Natural killer cell (primary cell): Measurements from ENCODE around the gene EXOC6B. TPM values are rescaled to one million over a fixed set of nuclear protein-coding genes. Genes with fewer than 3 reads are reported as not detected.

Source experiments
- ATAC-seq, 3 donors: fragments of 150-1000 bp in 2 of 3; fragments of 200-7000 bp in 1 of 3; cut with Tn5 transposase; 1 replicate in 1 of 3; 2 replicates in 2 of 3; pipeline ENCODE4 v1.10.0; 2021; ENCODE audit warnings: mild to moderate bottlenecking in 2 of 3, moderate library complexity in 2 of 3
- DNase-seq, 2 donors: peaks; one replicate each; pipeline versions ENCODE4 v3.0.0 to v3.0.0-alpha.2; 2013 to 2021; ENCODE audit warnings: mixed read lengths in 1 of 2
- H3K27ac ChIP-seq: one replicate; pipeline ENCODE4 v1.5.1; 2013; ENCODE audit warnings: mild to moderate bottlenecking, low read length
- H3K27me3 ChIP-seq: one replicate; pipeline ENCODE4 v1.6.1; 2013; ENCODE audit warnings: low read length; ENCODE audit not compliant: control insufficient read depth, insufficient read depth
- H3K36me3 ChIP-seq: one replicate; pipeline ENCODE4 v1.6.1; 2013; ENCODE audit warnings: low read length; ENCODE audit not compliant: control insufficient read depth, insufficient read depth
- H3K4me1 ChIP-seq: one replicate; pipeline ENCODE4 v1.6.1; 2013; ENCODE audit warnings: low read length; ENCODE audit not compliant: control insufficient read depth, insufficient read depth
- H3K4me3 ChIP-seq: one replicate; pipeline ENCODE4 v1.5.1; 2013; ENCODE audit warnings: low read length
- H3K9me3 ChIP-seq: one replicate; pipeline ENCODE4 v1.6.1; 2013; ENCODE audit warnings: low read length; ENCODE audit not compliant: control insufficient read depth, insufficient read depth
- H3K27ac Mint-ChIP-seq, 2 donors: one replicate each; pipeline ENCODE4 v1.8.0; 2022; ENCODE audit warnings: mild to moderate bottlenecking in 2 of 2, mixed read lengths in 2 of 2, moderate library complexity in 1 of 2
- H3K27me3 Mint-ChIP-seq, 2 donors: one replicate each; pipeline ENCODE4 v1.8.0; 2022; ENCODE audit warnings: low read depth in 2 of 2, mixed read lengths in 2 of 2
- H3K36me3 Mint-ChIP-seq: one replicate; pipeline ENCODE4 v1.8.0; 2022; ENCODE audit warnings: mixed read lengths
- H3K4me1 Mint-ChIP-seq, 2 donors: one replicate each; pipeline ENCODE4 v1.8.0; 2022; ENCODE audit warnings: mixed read lengths in 2 of 2
- H3K4me3 Mint-ChIP-seq: one replicate; pipeline ENCODE4 v1.8.0; 2022; ENCODE audit warnings: mild to moderate bottlenecking, moderate library complexity, mixed read lengths
- H3K9me3 Mint-ChIP-seq, 2 donors: one replicate each; pipeline ENCODE4 v1.8.0; 2022; ENCODE audit warnings: mixed read lengths in 2 of 2
- CTCF ChIP-seq: fragments of 200-600 bp; IDR thresholded peaks from one replicate; pipeline ENCODE4 v1.8.0; 2022; ENCODE audit warnings: antibody characterized with exemption
- WGBS: methylation state at CpG from one replicate; pipeline ENCODE4 v1.1.7; 2013; ENCODE audit warnings: missing lambda C conversion rate; ENCODE audit not compliant: insufficient coverage; 5-methylcytosine and 5-hydroxymethylcytosine counted together
- intact Hi-C: fragments of 100-400 bp; cut with micrococcal nuclease; formaldehyde crosslinking; loops from one replicate; pipeline ENCODE4 v1.14.2; 2022
- total RNA-seq, 4 donors: library from RNA; stranded (reverse); fragments of 120-200 nt in 1 of 4; gene quantifications; one replicate each; pipeline versions ENCODE4 v1.2.3 to v1.2.4, GENCODE V29; 2013 to 2022

EXOC6B gene
- total RNA-seq, 3 donors from 2014 or later (not counting 1 experiment from before 2014, with no cell fraction given) = 16.6 to 17.2 (median 17.1) TPM

- no peaks in the 10 kb centered on the region for H3K36me3 ChIP-seq
- intact Hi-C loops = no loop called here
- Mint-ChIP-seq H3K36me3 (no peaks in the 10 kb centered on the region), H3K4me3 (no peak overlapping the region), H3K27ac (no peak overlapping the region), H3K27me3 (no peaks in the 10 kb centered on the region), H3K4me1 (peaks cover 0 to 4% of the 10 kb centered on the region in 2 donors), H3K9me3 (no peaks in the 10 kb centered on the region)
- no peaks in the 10 kb centered on the region for H3K9me3 ChIP-seq
- H3K27ac ChIP-seq = no peak overlapping the region
- no peak for ATAC-seq
- WGBS = 100% methylated on average over 1 of the region's 1 CpG
- H3K4me1 ChIP-seq = no peaks in the 10 kb centered on the region
- no peak for TF ChIP-seq CTCF
- no peak overlapping the region for H3K4me3 ChIP-seq
- no peak for DNase-seq
- H3K27me3 ChIP-seq = no peaks in the 10 kb centered on the region
Measured at GRCh38 chr2:72788756-72789155, 37.1 kb downstream of the EXOC6B start.

DNA sequence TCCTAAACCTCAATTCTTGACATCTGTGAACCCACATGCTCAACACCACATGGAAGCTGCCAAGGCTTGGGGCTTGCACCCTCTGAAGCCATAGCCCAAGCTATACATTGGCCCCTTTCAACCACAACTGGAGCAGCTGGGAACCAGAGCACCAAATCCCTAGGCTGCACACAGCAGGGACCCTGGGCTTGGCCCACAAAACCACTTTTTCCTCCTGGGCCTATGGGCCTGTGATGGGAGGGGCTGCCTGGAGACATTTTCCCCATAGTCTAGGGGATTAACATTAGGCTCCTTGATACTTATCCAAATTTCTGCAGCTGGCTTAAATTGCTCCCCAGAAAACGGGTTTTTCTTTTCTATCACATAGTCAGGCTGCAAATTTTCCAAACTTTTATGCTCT, 40.3 kb downstream of the EXOC6B start:
- intact Hi-C loops = no loop called here
- Mint-ChIP-seq H3K27ac (no peak overlapping the region), H3K36me3 (no peaks in the 10 kb centered on the region), H3K4me1 (no peaks in the 10 kb centered on the region), H3K27me3 (no peaks in the 10 kb centered on the region), H3K4me3 (no peak overlapping the region), H3K9me3 (no peaks in the 10 kb centered on the region)
- H3K27ac ChIP-seq = no peak overlapping the region
- no peaks in the 10 kb centered on the region for H3K9me3 ChIP-seq
- no peaks in the 10 kb centered on the region for H3K27me3 ChIP-seq
- no peak overlapping the region for H3K4me3 ChIP-seq
- WGBS = 75% methylated on average over 1 of the region's 1 CpG
- ATAC-seq (no peak), DNase-seq (no peak)
- no peaks in the 10 kb centered on the region for H3K4me1 ChIP-seq
- H3K36me3 ChIP-seq = no peaks in the 10 kb centered on the region
- no peak for TF ChIP-seq CTCF

- no peak for DNase-seq
- Mint-ChIP-seq H3K4me1 (no peaks in the 10 kb centered on the region), H3K27me3 (no peaks in the 10 kb centered on the region), H3K36me3 (no peaks in the 10 kb centered on the region), H3K4me3 (no peak overlapping the region), H3K27ac (no peak overlapping the region), H3K9me3 (no peaks in the 10 kb centered on the region)
- no peak for TF ChIP-seq CTCF
- WGBS = 92% methylated on average over 3 of the region's 3 CpGs
- no peaks in the 10 kb centered on the region for H3K4me1 ChIP-seq
- intact Hi-C loops = no loop called here
- no peak for ATAC-seq
- no peaks in the 10 kb centered on the region for H3K27me3 ChIP-seq
- H3K4me3 ChIP-seq = no peak overlapping the region
- H3K36me3 ChIP-seq = no peaks in the 10 kb centered on the region
- no peaks in the 10 kb centered on the region for H3K9me3 ChIP-seq
- no peak overlapping the region for H3K27ac ChIP-seq
Measured at GRCh38 chr2:72782520-72782919, 43.3 kb downstream of the EXOC6B start.

DNA sequence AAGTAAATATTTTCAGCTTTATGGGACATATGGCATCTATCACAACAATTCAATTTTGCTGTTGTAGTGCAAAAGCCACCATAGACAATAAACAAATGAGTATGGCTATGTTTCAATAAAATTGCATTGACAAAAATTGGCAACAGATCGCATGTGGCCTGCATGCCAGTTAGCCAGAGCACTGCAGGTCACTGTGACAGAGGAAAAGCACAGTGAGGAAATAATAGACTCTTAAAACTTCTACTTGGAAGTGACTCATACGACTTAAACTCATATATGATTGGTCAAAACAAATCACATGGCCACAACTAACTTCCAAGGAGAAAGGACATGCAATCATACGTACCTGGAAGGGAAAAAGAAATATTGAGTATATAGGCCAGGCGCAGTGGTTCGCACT, 44.4 kb downstream of the EXOC6B start:
- no peaks in the 10 kb centered on the region for H3K9me3 Mint-ChIP-seq
- Histone ChIP-seq H3K27ac (no peak overlapping the region), H3K4me3 (no peak overlapping the region), H3K36me3 (no peaks in the 10 kb centered on the region), H3K4me1 (no peaks in the 10 kb centered on the region), H3K27me3 (no peaks in the 10 kb centered on the region), H3K9me3 (no peaks in the 10 kb centered on the region)
- TF ChIP-seq CTCF = no peak
- H3K27ac Mint-ChIP-seq = no peak overlapping the region
- H3K4me3 Mint-ChIP-seq = no peak overlapping the region
- DNase-seq (no peak), ATAC-seq (no peak)
- no peaks in the 10 kb centered on the region for H3K36me3 Mint-ChIP-seq
- WGBS = 93% methylated on average over 5 of the region's 5 CpGs
- intact Hi-C loops = no loop called here
- H3K27me3 Mint-ChIP-seq = no peaks in the 10 kb centered on the region
- H3K4me1 Mint-ChIP-seq = no peaks in the 10 kb centered on the region
